Left forelimb (tissue), 1 donor: ENCODE results near the gene NFKBIZ.

Experiments used
- DNase-seq: peaks from one replicate; pipeline ENCODE4 v3.0.0-alpha.2; 2018; ENCODE audit warnings: low spot score

The NFKBIZ gene

GRCh38 chr3:101848754-101849713 is at the start of gene NFKBIZ:
Gene NFKBIZ (plus strand): TSS chr3:101849514. CDS start chr3:101849629, 115 bp downstream.
- peak; percentile 98 for DNase-seq

- no peak for DNase-seq
Observed at GRCh38 chr3:101801174-101801573, 48.1 kb upstream of the NFKBIZ start.

GRCh38 chr3:101802179-101802578 is 47.1 kb upstream of the NFKBIZ start:
- no peak for DNase-seq

GRCh38 chr3:101803173-101803782 is 46.0 kb upstream of the NFKBIZ start:
- DNase-seq, result no peak

- no peak for DNase-seq
Observed at GRCh38 chr3:101803939-101804338, 45.4 kb upstream of the NFKBIZ start.

- DNase-seq, result no peak
Observed at GRCh38 chr3:101806491-101806890, 42.8 kb upstream of the NFKBIZ start.

GRCh38 chr3:101807888-101808287 is 41.4 kb upstream of the NFKBIZ start:
- no peak for DNase-seq

- DNase-seq, result no peak
Observed at GRCh38 chr3:101809178-101810021, 39.9 kb upstream of the NFKBIZ start.

GRCh38 chr3:101810022-101810418 is 39.3 kb upstream of the NFKBIZ start:
- DNase-seq, result no peak

GRCh38 chr3:101811875-101812274 is 37.4 kb upstream of the NFKBIZ start:
- no peak for DNase-seq

- DNase-seq, result no peak
Observed at GRCh38 chr3:101812895-101813294, 36.4 kb upstream of the NFKBIZ start.

GRCh38 chr3:101813817-101814440 is 35.4 kb upstream of the NFKBIZ start:
- no peak for DNase-seq

- DNase-seq, result no peak
Observed at GRCh38 chr3:101814835-101815234, 34.5 kb upstream of the NFKBIZ start.

GRCh38 chr3:101816215-101817149 is 32.8 kb upstream of the NFKBIZ start:
- no peak for DNase-seq

GRCh38 chr3:101817992-101818391 is 31.3 kb upstream of the NFKBIZ start:
- DNase-seq, result no peak

GRCh38 chr3:101819649-101820206 is 29.6 kb upstream of the NFKBIZ start:
- no peak for DNase-seq

GRCh38 chr3:101821503-101821902 is 27.8 kb upstream of the NFKBIZ start:
- no peak for DNase-seq

- DNase-seq, result no peak
Observed at GRCh38 chr3:101823525-101823924, 25.8 kb upstream of the NFKBIZ start.

- DNase-seq, result no peak
Observed at GRCh38 chr3:101824702-101825101, 24.6 kb upstream of the NFKBIZ start.

- no peak for DNase-seq
Observed at GRCh38 chr3:101825904-101826445, 23.3 kb upstream of the NFKBIZ start.
